Retina (tissue), 1 donor: ENCODE data around the gene PPM1E.
A peak's percentile ranks its signal among the peaks of the same experiment; 100 is the strongest.

Experiments used
- DNase-seq: peaks from one replicate; pipeline ENCODE4 v3.0.0-alpha.2; 2016

The PPM1E gene

GRCh38 chr17:59000022-59000421, 244.4 kb downstream of the PPM1E start:
- DNase-seq = no peak

GRCh38 chr17:59001158-59001814, 245.6 kb downstream of the PPM1E start:
- no peak for DNase-seq

- no peak for DNase-seq
Measured at GRCh38 chr17:59002126-59002525, 246.5 kb downstream of the PPM1E start.

GRCh38 chr17:59002848-59003247, 247.2 kb downstream of the PPM1E start:
- no peak for DNase-seq

GRCh38 chr17:59003860-59004259, 248.2 kb downstream of the PPM1E start:
- no peak for DNase-seq

GRCh38 chr17:59004338-59005111, 248.9 kb downstream of the PPM1E start:
- peak; percentile 71 for DNase-seq

GRCh38 chr17:59007995-59008394, 252.3 kb downstream of the PPM1E start:
- no peak for DNase-seq

GRCh38 chr17:59008737-59009136, 253.1 kb downstream of the PPM1E start:
- no peak for DNase-seq

GRCh38 chr17:59010026-59010425, 254.4 kb downstream of the PPM1E start:
- DNase-seq = no peak

- DNase-seq = no peak
Measured at GRCh38 chr17:59011975-59012374, 256.3 kb downstream of the PPM1E start.

GRCh38 chr17:59018019-59018418, 262.4 kb downstream of the PPM1E start:
- no peak for DNase-seq

GRCh38 chr17:59024916-59025315, 269.3 kb downstream of the PPM1E start:
- no peak for DNase-seq

GRCh38 chr17:59026176-59026939, 270.7 kb downstream of the PPM1E start:
- no peak for DNase-seq

- DNase-seq = no peak
Measured at GRCh38 chr17:59027750-59028149, 272.1 kb downstream of the PPM1E start.

GRCh38 chr17:59028328-59028727, 272.7 kb downstream of the PPM1E start:
- no peak for DNase-seq

GRCh38 chr17:59030811-59031210, 275.2 kb downstream of the PPM1E start:
- DNase-seq = no peak
